Measurements from ENCODE around the gene SMPD3.

- TF ChIP-seq JUN (IDR thresholded peaks at IDR 0.05) (no peak), CTCF (IDR thresholded peaks at IDR 0.05) (no peak)
Observed at GRCh38 chr16:68434624-68435210, 13.6 kb downstream of the SMPD3 start.
